Fibroblast of the aortic adventitia (primary cell): Measurements from ENCODE around the gene TTBK1. TPM values are rescaled to one million over a fixed set of nuclear protein-coding genes. Genes with fewer than 3 reads are reported as not detected.

Experiments used
- DNase-seq: peaks from one replicate; pipeline ENCODE4 v3.0.0-alpha.2; 2010; ENCODE audit warnings: low read depth
- H3K4me3 ChIP-seq: 2 replicates; pipeline ENCODE4 v1.5.1; 2011; ENCODE audit warnings: low read depth, mild to moderate bottlenecking, control low read depth, low read length, moderate library complexity
- total RNA-seq: library from RNA; depleted of rRNA; stranded (reverse); fragments of >200 nt; gene quantifications from 2 replicates; pipeline ENCODE4 v1.2.3, GENCODE V29; 2012; ENCODE audit warnings: low replicate concordance
- TF ChIP-seq, protein P1 (sequence below): IDR thresholded peaks from 2 replicates; pipeline ENCODE4 v1.5.1; 2011; ENCODE audit warnings: mild to moderate bottlenecking, low read length, control low read depth, inconsistent platforms; ENCODE audit not compliant: insufficient read depth

The TTBK1 gene
- total RNA-seq, 1 donor = not detected

DNA sequence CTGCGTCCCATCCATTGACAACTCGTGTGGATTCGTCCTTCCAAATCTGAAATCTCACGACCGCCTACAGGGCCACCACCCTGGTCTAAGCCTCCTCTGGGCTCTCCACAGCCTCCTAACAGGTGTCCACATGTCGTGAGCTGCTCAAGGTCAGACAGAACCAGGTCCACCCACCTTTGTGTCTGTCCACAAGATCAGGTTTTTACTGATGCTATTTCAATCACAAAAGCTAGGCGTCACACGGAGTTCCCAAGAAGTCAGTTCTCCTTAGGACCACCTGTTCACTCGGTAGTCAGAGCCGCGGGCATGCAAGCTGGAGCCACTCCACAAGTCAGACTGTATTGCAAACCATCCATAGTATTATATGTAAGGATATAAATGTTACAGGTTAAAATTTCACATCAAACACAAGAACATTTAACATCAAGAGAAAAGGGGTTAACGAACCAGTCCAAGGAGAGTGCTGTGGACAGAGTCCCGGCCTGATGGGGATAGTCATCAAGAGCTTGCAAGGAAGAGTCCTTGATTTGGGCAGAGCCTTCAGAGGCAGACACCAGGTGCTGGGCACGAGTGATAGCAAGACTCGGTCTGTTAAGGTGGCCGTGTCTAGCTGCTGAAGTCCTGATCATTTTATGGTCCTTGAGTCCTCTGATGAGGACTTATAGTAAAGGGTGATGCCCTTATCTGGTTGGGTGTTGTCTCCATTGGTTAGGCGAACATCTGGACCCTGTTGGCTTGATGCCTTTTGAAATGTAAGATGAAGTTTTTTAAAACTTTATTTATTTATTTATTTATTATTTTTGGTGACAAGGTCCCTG lies 13.3 kb upstream of the TTBK1 start:
- TF ChIP-seq, protein P1, sequence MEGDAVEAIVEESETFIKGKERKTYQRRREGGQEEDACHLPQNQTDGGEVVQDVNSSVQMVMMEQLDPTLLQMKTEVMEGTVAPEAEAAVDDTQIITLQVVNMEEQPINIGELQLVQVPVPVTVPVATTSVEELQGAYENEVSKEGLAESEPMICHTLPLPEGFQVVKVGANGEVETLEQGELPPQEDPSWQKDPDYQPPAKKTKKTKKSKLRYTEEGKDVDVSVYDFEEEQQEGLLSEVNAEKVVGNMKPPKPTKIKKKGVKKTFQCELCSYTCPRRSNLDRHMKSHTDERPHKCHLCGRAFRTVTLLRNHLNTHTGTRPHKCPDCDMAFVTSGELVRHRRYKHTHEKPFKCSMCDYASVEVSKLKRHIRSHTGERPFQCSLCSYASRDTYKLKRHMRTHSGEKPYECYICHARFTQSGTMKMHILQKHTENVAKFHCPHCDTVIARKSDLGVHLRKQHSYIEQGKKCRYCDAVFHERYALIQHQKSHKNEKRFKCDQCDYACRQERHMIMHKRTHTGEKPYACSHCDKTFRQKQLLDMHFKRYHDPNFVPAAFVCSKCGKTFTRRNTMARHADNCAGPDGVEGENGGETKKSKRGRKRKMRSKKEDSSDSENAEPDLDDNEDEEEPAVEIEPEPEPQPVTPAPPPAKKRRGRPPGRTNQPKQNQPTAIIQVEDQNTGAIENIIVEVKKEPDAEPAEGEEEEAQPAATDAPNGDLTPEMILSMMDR = no peak
- no peak overlapping the region for H3K4me3 ChIP-seq
- no peak for DNase-seq

DNA sequence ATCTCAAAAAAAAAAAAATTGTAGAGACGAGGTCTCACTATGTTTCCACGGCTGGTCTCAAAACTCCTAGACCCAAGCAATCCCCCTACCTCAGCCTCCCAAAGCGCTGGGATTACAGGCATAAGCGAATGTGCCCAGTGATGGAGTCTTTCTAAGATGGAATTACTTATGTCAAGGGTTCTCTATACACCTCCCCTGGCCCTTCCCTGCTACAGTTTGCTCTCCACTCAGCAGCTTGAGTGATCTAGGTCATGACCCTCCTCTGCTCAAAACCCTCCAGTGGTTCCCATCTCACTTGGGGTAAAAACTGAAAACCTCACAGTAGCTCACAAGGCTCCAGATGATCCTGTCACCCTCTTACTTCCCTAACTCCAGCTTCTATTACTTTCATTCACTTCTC lies 12.2 kb upstream of the TTBK1 start:
- no peak overlapping the region for H3K4me3 ChIP-seq
- TF ChIP-seq, protein P1 = no peak
- no peak for DNase-seq

DNA sequence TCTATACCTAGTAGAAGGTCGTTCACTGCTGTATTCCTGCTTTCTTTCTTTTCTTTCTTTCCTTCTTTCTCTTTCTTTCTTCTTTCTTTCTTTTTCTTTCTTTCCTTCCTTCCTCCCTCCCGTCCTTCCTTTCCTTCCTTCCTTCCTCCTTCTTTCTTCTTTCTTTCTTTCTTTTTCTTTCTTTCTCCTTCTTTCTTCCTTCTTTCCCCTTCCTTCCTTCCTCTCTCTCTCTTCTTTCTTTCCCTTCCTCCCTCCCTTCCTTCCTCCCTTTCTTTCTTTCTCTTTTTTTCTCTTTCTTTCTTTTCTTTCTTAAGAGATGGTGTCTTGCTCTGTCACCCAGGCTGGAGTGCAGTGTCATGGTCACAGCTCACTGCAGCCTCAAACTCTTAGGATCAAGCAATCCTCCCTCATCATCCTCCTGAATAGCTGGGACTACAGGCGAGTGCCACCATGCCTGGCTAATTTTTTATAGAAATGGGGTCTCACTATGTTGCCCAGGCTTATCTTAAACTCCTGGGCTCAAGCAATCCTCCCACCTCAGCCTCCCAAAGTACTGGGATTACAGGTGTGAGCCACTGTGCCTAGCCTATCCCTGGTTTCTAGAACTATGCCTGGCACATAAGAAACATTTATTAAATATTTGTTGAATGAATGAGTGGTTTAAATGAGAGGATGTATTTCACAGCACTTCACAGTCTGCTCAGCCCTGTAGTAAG lies 11.4 kb upstream of the TTBK1 start:
- TF ChIP-seq, protein P1 = no peak
- no peak overlapping the region for H3K4me3 ChIP-seq
- no peak for DNase-seq

DNA sequence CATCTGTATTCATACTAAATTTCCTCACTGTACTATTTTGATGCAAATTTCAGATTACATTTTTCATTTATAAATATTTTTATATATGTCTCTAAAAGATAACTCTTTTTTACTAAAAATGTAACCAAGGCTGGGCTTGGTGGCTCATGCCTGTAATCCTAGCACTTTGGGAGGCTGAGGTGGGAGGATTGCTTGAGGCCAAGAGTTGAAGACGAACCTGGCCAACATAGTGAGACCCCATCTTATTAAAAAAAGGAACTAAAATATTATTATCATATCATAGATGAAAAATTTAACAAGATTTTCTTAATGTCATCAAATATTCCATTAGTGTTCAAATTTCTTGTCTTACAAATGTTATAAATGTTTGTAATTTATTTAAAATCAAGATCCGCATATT lies 7.4 kb upstream of the TTBK1 start:
- TF ChIP-seq, protein P1 = no peak
- DNase-seq = no peak

DNA sequence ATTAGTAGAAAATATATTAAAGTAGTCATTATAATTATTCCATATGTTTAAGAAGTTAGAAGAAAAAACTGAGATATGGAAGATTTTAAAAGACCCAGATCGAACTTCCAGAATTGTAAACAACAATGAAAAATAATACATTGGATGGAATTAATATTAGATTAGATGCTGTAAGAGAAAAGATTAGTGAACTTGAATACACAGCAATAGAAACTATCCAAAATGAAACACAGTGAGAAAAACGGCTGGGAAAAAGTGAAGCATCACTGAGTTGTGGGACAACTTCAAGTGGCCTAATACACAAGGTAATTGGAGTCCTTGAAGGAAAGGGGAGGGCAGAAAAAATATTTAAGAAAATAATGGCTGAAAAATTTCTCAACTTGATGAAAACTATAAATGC lies 4.2 kb upstream of the TTBK1 start:
- no peak for DNase-seq
- no peak overlapping the region for H3K4me3 ChIP-seq
- TF ChIP-seq, protein P1 = no peak

More for the DNA sequence above, 7.4 kb upstream of the TTBK1 start:
- no peak overlapping the region for H3K4me3 ChIP-seq

DNA sequence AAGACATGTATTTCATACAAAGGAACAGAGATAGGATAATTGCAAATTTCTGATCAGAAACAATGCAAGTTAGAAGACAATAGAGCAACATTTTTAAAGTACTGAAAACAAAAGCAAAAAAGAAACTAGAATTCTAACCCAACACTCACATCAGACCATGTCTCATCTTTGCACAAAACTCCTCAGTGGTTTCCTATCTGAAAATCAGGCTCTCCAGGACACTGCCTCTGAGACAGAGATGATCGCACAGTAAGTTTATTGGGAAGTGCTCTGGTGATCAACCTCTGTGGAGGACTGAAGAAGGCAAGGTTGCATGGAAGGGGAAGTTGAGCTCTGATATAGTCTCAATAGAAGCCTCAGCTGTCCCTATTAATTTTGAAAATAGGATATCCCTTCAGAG lies 2.3 kb upstream of the TTBK1 start:
- DNase-seq = no peak
- H3K4me3 ChIP-seq = no peak overlapping the region
- TF ChIP-seq, protein P1 = no peak
